GM19463 (cell line): ENCODE measurements around the gene NR2E1.

ENCODE experiments used
- ATAC-seq: cut with Tn5 transposase; IDR thresholded peaks from one replicate; pipeline ENCODE4 v1.9.1; 2021; ENCODE audit warnings: mild to moderate bottlenecking, moderate library complexity; ENCODE audit not compliant: unreplicated experiment

Gene NR2E1

GRCh38 chr6:108156180-108156937, 9.5 kb upstream of the NR2E1 start:
- ATAC-seq = no peak

- no peak for ATAC-seq
Measured at GRCh38 chr6:108156938-108157233, 8.9 kb upstream of the NR2E1 start.

GRCh38 chr6:108157234-108157980, 8.4 kb upstream of the NR2E1 start:
- no peak for ATAC-seq

GRCh38 chr6:108157981-108158525, 7.8 kb upstream of the NR2E1 start:
- ATAC-seq = no peak

GRCh38 chr6:108159981-108160380, 5.8 kb upstream of the NR2E1 start:
- no peak for ATAC-seq

- ATAC-seq = no peak
Measured at GRCh38 chr6:108161724-108162282, 4.0 kb upstream of the NR2E1 start.

GRCh38 chr6:108163267-108163643, 2.6 kb upstream of the NR2E1 start:
- ATAC-seq = no peak

- no peak for ATAC-seq
Measured at GRCh38 chr6:108163644-108164542, 1.9 kb upstream of the NR2E1 start.

- no peak for ATAC-seq
Measured at GRCh38 chr6:108164543-108164814, 1.3 kb upstream of the NR2E1 start.

GRCh38 chr6:108164815-108165706, 761 bp upstream of the NR2E1 start:
- ATAC-seq = no peak

- ATAC-seq = no peak
Measured at GRCh38 chr6:108166664-108167448, 1.0 kb downstream of the NR2E1 start.

- no peak for ATAC-seq
Measured at GRCh38 chr6:108167449-108168089, 1.7 kb downstream of the NR2E1 start.

GRCh38 chr6:108168090-108168463, 2.3 kb downstream of the NR2E1 start:
- ATAC-seq = no peak

GRCh38 chr6:108168501-108169463, 3.0 kb downstream of the NR2E1 start:
- ATAC-seq = no peak

- ATAC-seq = no peak
Measured at GRCh38 chr6:108169464-108170331, 3.9 kb downstream of the NR2E1 start.

GRCh38 chr6:108170332-108171290, 4.8 kb downstream of the NR2E1 start:
- no peak for ATAC-seq
